Measurements from ENCODE around the gene FNDC3B.
"Not testable (repeated sequence)": the region's sequence is repeated elsewhere in the genome, so short reads cannot be mapped to it uniquely, and the experiment has no call there.

The FNDC3B gene

DNA sequence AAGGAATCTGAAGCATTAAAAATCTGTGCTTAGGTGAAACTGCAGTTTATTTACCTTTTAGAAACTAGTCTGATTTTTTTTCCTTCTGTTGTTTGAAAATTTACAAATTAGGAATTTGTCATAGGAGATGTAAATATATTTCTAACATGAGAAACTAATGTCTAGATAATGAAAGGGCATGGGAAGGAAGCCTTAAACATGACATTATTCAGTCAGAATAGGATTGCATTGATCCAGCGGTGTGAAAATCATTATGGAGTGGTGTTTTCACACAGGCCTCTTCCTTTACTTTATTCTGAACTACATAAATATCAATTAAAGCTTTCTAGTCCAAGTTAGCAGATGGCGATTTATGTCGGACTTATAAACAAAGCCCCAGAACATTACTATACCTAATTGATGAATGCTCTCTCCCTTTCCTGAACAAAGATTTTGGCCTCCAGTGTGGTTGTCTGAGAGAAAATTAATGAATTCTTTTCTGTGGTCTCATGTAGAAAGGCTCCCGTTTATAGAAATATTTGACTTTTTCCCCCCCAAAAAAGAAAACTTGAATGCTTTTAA lies 37.9 kb downstream of the FNDC3B start:
- DNase-seq: no peak

DNA sequence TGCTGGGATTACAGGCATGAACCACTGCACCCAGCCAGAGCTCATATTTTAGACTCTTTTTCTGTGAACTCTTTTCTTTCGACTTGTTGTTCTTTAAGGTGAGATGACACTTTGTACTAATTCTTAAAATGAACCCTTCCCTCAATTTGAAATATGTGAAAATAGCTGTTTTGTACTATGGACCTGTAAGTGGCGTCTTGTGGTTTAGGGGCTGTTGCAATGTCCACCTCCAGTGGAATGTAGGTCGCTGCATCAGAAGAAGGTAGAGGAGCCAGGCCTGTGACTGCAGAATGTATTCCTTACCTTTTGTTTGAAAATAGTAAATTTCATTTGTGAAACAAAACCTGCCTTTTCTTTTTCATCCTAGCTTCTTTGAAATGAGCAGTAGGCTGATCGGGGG lies 38.9 kb downstream of the FNDC3B start:
- DNase-seq: no peak

DNA sequence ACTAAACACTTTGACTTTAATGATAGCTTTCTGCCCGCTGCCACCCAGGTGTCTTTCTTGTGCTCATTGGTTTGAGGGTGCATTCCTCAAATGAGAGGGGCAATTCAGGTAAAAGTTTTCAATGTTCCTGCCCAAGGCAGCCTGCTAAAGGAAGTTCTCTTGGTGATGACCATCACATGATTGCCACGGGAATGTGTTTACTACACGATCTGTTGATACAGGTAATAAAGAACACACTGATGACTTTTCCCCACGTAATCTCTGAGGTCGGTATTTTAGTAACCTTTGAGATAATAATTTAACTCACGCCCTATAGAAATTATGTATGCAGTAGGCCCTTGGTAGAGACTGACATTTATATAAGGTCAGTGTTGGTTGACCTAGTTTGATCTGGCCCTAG lies 39.3 kb downstream of the FNDC3B start:
- DNase-seq: no peak

DNA sequence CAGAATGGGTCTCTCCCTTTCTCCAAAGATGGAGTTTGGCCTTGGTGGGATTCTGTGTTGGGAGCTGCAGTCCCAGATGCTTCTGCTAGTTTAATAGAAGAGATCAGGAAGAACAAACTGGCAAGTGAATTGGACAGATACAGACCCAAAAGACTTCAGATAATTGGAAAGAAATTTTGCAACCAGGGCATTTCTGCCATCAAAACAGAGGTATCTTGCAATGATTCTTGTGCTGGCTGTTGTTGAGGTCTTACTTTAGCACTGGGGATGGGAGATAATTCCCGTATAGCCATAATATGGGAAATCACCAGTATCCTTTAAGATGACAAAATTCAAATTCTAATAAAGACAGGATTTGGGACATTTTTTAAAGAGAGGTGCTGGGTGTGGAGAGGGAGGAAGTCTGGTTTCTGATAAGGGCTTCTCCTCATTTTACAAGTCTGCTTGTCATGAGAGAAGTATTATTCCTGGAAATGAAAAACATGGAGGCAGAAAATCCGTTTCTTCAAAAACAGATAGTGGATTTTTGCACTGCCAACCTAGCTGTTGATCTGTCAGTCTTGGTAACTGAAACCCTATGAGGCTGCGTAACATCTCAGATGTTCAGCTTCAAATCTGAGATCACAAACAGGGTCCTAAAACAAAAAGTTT lies 40.1 kb downstream of the FNDC3B start:
- no peak for DNase-seq

DNA sequence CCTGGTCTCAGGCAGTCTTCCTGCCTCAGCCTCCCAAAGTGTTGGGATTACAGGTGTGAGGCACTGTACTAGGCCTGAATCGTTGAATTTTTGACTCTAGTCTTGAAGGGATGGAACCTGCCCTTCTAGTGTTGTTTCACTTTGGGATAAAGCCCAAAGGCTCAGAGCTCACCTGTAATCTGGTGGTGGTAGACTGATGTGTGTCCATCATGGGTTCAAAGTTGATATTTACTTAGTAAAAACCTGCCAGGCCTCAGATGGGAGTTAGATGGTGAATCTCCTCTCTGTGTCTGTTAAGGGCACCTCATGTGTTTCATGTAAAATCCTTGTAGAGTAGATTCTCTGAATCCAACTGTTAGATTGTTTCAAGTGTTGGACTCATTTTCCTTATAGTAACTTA lies 41.1 kb downstream of the FNDC3B start:
- no peak for DNase-seq

DNA sequence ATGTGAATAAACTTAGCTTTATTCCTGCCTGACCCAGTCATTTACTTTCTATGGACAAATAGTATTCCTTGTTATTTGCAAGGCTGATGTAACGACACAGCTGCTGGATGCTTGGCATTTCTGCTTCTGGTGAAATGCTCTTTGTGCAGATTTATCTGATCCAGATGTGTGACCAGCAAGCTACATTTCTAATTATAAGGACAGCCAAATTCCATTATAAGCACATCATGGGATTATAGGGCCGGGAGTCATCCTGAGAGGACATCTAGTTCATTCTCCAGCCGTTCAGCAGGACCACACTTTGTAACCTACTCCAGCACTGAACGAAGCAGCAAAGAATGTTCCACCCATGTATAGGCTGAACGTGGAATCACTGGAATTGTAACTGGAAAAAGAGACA lies 42.9 kb downstream of the FNDC3B start:
- DNase-seq: no peak

DNA sequence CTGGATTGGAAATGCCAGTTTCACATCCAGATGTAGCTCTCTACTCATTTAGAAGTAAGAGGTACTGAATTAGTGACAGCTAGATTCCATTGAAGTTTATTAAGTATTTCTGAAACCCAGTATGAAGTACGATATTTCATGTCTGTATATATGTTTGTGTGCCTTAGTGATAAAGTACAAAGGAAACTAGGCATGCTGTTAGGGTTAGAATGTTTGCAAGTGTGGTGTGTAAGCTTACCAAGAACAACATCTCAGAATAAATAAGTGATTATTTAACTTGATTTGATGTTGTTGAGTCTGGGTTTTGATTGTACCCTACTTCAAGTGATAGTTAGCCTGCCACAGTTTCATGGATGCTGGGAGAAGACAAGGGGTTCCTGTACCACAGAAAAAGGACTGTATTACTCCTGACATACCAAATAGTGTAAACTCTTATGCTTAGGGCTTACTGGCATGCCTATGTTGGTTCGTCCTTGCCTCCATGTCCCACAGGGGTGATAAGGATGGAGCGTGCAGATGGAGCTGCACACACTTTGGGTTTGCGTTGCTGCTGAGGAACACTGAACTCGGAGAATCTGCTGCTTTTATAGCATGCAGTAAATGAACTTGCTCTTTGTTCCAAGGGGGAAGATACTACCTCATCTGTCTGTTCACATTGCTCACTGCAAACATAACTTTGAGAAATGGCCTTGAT lies 43.6 kb downstream of the FNDC3B start:
- no peak for DNase-seq

DNA sequence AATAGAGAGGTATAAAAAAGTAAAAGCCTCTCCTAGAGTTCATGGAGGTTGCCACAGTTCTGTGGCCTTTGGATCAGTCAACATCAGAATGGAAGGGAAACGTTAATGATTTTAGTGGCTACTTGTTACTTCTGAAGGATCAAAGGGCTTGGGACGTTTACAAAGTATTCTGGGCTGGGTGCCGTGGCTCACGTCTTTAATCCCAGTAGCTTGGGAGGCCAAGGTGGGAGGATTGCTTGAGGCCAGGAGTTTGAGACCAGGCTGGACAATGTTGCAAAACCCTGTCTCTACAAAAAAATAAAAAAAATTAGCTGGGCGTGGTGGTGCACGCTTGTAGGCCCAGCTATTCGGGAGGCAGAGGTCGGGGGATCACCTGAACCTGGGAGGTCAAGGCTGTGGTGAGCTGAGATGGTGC lies 44.6 kb downstream of the FNDC3B start:
- no peak for DNase-seq

DNA sequence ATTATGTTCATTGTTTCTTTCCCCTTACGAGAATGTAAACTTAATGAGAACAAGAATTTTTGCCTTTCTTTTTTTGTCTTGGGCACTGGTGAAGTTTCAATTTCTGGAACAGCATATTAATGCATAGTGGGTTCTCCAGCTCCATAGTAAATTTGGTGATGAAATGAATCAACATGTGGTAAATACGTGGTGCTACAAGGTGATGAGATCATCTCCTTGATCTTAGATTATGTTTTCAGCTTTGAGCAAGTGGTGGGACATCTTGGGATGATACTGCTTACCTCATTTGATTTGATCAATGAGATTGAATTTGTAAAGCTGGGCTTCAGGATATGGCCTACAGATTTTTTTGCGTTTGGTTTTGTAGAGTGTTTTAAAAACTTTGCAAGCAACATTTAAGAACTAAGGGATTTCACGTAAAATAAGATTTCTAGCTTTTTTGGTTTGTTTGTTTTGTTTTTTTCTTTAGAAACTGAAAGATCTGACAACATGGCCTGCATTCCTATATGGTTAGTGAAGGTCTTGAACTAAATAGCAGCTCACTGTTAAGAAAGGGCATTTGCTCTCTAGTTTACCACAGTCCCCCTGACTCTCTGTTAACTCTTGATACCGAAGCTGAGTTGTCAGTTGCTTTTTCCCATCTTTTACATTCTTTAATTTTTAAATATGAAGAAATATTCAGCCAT lies 45.6 kb downstream of the FNDC3B start:
- DNase-seq: no peak

DNA sequence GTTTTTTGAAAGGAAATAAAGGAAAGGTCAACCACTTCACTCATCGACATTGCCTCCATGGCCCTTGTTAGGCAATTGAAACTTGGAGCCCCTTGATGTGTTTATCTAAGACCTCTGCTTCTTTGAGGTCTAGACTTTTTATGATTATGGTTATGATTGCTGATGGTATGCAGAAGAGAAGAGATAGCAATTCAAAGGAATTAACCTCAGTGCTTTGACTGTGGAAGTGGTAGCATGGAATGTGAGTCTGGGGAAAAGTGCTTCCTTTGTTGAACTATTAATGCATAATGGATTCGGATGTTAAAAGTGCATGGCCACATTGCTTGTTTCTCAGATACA lies 46.1 kb downstream of the FNDC3B start:
- no peak for DNase-seq

DNA sequence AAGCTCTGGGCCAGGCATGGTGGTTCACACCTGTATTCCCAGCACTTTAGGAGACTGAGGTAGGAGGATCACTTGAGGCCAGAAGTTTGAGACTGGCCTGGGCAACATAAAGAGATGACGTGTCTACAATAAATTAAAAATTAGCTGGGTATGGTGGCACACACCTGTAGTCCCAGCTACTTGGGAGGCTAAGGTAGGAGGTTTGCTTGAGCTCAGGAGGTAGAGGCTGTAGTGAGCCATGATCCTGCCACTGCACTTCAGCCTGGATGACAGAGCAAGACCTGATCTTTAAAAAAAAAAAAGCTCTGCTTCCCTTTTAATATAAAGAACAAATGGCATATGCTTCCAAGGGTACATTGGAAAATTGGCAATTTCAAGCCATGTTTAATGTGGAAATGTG lies 46.7 kb downstream of the FNDC3B start:
- no peak for DNase-seq

DNA sequence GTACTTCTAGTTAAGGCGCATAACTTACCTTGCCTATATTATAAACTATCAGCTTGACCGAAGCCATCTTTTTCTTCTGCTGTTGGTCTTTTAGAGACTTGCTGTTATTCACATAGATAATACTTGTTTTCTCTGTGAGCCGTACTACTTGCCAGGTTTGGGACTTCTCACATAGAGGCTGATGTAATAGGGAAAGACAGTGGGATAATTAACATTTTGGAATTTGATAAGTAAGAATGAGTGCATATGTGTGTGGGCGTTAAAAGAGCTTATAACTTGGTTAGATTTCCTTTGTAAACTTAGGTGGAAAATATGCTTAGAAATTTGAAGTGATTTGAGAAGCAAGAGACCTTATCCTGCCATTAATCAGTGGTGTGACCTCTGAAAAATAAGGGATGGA lies 47.8 kb downstream of the FNDC3B start:
- no peak for DNase-seq

DNA sequence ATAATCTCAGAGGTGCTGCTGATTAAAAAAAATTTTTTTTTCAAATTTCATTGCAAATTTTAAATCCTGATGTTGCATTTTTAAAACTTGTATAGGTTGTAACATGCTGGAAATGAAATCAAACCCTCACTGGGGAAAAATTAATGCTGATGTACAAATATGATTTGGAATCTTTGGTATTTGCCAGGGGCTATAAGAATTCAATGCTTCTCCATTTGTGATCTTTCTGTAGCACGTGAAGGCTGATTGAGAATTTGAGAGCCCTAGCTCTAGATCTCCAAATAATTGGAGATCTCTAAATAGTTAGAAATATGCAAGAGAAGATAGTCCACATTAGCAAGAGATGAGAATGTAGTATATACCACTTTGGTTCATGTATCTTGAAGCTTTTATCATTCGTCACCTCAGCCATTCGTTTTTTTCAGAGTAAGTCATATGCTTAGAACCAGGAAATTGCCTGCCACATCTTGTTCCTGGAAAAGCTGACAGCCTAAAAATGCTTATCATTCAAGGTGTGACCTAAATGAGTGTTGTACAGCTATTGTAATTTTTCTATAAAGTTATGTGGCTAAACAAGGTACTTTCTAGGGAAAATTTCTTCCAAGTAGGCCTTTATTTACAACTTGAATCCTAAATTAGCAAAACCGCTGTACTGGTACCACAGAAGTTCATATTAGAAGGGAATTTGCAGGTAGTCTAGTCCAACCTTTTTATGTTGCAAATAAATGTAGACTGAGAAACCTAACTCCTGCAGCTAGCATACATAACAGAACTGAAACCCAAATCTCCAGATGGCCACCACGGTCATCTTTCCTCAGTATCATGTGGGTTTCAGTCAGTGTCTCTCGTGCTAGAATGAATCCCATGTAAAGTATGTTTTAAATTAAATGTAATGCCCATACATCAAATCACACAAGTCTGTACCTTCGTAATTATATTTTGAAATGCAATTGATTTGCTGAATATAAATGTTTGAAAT lies 48.5 kb downstream of the FNDC3B start:
- no peak for DNase-seq

DNA sequence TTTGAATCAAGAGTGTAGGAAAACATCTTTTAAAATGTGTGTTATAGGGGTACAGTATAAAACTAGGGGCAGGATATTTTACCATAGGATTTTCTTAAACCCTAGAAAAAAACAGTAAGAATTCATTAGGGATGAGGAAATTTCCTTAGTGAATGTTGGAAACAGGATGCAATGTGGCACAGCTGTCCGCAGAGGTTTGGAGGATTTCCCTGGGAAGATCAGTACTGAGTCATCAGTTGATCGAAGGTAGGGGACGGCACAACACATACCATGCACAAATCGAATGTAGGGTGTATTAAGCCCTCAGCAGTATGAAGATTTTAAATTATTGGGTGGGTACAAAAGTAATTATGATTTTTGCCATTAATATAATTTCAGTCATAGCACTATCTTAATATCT lies 49.9 kb downstream of the FNDC3B start:
- no peak for DNase-seq

DNA sequence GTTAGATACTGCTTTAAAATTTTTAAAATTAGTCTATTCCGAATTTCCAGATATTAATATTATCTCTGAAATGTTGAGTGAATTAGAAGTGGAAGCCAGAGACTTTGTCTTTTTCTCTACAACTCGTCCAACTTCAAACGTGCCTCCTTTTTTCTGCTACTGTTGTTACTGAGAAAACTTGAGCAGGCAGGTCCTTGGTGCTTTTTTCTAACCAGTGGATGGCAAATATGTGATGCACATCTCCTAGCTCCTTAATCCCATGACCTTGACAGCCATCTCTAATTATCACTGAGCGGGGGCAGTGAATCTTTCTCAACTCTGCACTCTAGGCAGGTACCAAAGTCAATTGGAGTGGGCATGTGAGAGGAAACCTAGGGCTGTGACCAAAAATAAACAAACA lies 50.7 kb downstream of the FNDC3B start:
- no peak for DNase-seq

DNA sequence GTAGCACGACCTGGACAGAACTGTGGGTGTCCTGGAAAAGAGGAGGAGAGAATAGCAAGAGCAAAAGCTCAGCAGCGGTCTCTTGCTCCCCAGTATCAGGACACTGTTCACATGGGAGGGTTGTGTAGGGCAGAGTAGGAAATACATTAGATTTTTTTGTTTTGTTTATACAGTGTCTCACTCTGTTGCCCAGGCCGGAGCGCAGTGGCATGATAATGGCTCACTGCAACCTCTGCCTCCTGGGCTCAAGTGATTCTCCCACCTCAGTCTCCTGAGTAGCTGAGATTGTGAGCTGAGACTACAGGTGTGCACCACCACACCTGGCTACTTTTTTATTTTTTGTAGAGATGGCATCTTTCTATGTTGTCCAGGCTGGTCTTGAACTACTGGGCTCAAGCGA lies 53.3 kb downstream of the FNDC3B start:
- DNase-seq: no peak

DNA sequence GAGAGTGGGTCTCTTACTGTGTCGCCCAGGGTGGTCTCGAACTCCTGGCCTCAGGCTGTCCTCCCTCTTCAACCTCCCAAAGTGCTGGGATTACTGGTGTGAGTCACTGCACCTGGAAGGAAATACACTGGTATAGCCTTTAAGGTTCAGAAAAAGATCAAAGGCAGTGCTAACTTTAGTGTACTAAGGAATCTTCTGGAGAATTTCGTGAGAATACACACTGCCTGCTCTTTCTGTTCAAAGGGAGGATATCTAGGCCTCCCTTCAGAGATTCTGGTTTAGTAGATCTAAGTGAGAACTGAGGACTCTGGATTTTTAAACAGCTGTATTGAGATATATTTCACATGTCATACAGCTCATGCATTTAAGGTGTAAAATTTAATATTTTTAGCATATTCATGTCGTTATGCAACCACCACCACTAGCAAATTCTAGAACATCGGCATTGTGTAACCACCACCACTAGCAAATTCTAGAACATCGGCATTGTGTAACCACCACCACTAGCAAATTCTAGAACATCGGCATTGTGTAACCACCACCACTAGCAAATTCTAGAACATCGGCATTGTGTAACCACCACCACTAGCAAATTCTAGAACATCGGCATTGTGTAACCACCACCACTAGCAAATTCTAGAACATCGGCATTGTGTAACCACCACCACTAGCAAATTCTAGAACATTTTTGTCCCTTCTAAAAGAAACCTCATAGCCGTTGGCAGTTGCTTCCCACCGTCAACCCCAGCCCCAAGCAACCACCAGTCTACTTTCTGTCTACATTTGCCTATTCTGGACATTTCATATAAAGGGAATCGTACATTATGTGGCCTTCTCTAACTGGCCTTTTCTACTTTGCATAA lies 54.4 kb downstream of the FNDC3B start:
- DNase-seq: not testable (repeated sequence)

DNA sequence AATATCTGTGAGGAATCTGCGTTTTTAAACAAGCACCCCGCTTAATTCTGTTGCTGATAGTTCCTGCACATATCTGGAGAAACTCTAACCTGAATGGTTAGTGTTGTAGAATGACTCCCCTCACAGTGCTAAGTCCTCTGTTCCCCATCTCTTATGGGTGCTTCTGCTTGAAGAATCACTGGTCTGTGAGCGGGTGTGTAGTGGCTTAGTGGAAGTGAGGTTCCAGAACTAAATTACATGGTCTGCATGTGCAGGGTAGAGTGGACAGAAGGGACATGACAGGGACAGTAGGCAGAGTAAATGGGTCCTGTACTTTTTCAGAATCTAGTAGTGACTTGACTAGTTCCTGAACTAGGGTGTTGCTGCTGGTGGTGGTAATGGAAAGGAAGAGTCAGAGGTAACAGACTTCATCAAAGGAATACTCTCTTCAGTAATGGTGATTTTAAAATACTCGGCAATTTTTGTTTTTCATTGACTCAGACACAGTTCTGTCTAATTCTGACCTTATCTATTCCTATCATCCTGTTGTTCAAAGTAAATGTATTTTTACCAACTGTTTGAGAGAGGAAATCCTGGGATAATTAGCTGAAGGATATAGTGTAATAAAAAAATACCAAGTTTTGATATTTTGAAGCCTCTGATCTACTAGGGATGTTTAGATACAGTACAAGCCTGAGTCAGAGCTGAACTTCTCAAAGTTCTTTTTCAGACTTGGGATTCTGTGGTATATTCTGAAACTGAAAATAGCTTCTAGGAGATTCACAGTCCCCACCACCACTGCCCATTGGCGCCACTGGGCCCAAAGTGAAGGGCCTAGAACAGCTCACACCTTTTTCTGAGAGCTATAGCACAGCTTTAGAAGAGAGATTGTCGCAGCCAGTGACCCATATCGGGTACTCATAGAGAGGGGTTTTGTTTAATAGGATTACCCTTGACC lies 55.5 kb downstream of the FNDC3B start:
- DNase-seq: no peak

DNA sequence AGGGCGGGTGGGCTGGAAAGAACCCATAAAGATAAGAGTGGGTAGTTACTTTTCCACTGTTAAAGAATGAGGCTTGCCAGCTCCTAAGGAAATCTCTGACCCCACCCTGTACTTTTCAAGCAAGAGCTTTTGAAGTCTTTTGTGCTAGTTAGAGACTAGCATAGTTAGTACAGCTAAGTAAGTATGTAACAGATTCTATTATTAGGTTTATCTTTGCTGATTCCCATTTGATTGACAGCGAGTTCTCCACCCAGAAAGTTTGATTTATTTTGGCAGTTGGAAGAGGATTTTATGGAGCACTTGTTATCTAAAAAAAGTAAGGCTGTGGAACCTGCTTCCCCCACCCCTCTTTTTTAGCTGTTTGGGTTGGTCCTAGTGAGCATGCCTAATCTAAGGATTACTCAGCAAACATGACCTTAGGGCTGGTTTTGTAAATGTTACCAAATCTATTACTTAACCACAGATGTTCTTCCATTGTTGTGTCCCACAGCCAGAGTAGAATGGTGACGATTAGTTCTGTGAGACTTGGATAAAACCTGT lies 57.6 kb downstream of the FNDC3B start:
- DNase-seq: no peak

DNA sequence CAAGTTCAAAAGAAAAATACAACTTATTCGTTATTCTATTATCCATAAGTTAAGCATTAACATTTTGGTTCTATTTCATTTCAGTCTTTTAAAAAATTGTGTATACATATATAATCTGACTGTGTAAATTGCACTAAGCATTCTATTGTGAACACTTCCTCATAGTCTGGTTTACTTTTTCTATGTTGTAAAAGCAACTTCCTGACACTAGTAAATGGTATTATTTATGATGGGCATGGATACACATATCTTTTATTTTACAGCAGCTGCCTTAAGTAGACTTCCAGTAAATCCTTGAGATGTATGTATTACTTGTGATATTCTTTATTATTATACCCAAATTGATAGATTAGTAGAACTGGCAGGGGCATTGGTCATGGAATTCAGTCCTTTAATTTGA lies 58.2 kb downstream of the FNDC3B start:
- DNase-seq: no peak
